Right lobe of liver (tissue), 4 donors: ENCODE data around the gene ESRRB.

Experiments used
- CTCF ChIP-seq, 4 donors: fragments of 200-600 bp in 3 of 4; fragments of 450-650 bp in 1 of 4; IDR thresholded peaks; one replicate each; pipeline versions ENCODE4 v1.5.1 to v1.8.0; 2016 to 2022; ENCODE audit warnings: antibody characterized with exemption in 4 of 4, mild to moderate bottlenecking in 2 of 4
- POLR2A ChIP-seq: fragments of 450-650 bp; IDR thresholded peaks from one replicate; pipeline ENCODE4 v1.6.1; 2017; ENCODE audit warnings: antibody characterized with exemption, mild to moderate bottlenecking
- donor health status: DM: no; HTN: no; CAD: no.
- donor health status: DM: no; HTN: no; CAD: no.
- donor health status: DM: no; HTN: yes; CAD: no.

GRCh38 chr14:76386944-76387782, 11.2 kb downstream of the ESRRB start:
- TF ChIP-seq CTCF (IDR thresholded peaks at IDR 0.05) (peak; percentile 87 to 98 (median 96)), POLR2A (no peak)
